GM18873 (cell line): ENCODE data around the gene BRINP2.

Experiments used
- ATAC-seq: cut with Tn5 transposase; IDR thresholded peaks from one replicate; pipeline ENCODE4 v1.9.1; 2021; ENCODE audit warnings: mild to moderate bottlenecking, moderate library complexity, moderate number of reproducible peaks; ENCODE audit not compliant: unreplicated experiment, low FRiP score

The BRINP2 gene

DNA sequence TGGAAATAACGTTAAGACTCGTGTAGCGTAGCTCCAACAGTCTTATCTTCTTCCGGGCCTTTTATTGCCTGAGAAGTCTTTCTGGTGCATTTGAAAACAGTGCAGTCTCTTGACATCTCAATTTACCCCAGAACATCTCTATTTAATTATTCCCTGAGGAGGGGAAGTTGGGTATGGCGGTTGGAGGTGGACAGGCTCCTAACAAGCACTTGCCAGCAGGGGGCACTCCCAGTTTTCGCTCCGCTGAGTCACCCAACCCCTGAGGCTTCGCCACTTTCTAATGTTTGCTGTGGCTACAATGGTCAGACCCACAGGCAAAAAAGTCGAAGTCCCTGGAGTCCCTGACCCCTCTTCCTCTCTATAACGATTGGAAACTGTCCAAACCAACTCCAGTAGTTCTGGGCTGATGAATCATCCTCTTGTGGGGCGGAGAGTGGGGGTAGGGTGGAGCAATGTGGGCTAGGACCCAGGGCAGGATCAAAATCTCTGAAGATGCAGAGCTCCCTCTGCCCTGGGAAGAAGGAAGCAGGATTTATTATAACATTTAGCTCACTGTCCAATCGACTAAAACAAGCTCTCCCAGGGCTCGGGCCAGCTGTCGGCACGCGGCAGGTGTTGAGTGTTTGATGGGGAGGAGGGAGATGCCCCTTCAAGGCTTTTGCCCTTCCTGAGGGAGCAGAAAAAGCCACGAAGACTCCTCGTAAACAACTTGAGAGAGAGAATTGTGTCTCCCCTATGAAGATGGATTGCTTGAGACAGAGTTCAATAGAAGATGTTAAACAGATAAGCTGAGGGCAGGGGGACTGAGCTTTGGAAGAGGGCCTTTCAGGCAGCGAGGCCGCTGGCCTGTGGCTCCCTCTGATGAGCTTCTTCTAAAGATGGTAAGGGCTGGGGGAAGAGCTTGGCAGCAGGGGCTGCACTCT is 85.7 kb downstream of the BRINP2 start:
- no peak for ATAC-seq

GRCh38 chr1:177257128-177257527 is 86.4 kb downstream of the BRINP2 start:
- no peak for ATAC-seq

- no peak for ATAC-seq
Measured at GRCh38 chr1:177257576-177257975, 86.8 kb downstream of the BRINP2 start.

GRCh38 chr1:177270863-177271262 is 100.1 kb downstream of the BRINP2 start:
- no peak for ATAC-seq

DNA sequence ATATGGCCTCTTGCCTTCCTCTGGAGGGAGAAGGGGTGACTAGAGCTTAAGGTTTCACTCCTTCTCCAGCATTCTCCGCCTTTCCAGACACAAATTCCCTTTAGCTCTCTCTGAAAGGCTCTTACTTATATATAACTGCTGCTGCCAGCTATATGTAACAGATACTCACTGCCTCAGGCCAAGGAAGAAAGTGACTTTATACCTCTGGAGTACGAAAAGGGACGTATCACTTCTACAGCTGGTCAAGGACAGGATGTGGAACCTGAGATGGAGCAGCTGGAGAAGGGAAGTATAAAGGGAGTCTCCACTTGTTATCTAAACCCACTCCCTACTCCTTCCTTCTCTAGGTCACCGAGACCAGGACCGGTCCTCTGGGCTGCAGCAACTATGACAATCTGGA is 102.4 kb downstream of the BRINP2 start:
- no peak for ATAC-seq

DNA sequence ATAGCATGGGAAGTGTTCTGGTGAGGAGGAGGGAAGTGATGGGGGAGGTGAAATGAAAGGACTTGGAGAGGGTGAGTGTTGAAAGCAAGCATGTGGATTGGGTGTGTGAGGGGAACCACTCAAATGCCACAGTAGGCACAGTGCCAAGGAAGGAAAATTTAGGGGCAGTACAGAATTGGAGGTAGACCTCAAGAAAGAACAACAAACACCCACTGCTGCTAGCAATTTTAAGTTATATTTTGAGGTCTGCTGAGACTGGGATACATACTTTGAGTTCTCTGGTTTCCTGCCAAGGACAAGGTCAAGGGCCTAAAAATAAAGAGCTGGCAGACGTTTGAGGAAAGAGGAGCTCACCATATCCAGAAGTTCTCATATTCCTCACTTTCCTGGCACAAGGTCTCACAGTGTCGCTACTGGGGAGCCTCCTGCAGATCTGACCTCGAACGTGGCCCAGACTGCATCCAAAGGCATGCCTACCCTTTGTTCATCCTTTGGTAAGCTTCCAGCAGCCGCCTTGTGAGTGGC is 104.0 kb downstream of the BRINP2 start:
- ATAC-seq: no peak

GRCh38 chr1:177275736-177276135 is 105.0 kb downstream of the BRINP2 start:
- ATAC-seq: no peak

GRCh38 chr1:177278626-177279390 is 108.0 kb downstream of the BRINP2 start:
- ATAC-seq: no peak

DNA sequence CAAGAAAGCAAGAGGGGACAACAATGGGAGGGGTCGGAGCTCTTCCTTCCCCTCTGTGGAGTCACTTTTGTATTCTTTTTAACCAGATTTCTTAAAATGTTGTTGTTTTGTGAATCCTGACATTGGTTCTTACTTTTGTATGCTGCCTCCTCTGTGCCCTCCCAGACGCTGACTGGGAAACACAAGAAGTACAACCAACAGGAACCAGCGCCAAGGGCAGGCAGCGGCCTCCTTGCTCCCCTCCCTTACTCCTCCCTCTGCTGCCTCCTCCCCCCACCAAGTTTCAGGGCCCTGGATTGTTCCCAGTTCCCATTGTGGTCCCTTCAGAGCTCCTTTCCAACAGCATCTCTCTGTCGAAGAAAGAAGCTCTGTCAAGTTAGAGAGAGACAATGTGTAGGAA is 111.1 kb downstream of the BRINP2 start:
- ATAC-seq: no peak

DNA sequence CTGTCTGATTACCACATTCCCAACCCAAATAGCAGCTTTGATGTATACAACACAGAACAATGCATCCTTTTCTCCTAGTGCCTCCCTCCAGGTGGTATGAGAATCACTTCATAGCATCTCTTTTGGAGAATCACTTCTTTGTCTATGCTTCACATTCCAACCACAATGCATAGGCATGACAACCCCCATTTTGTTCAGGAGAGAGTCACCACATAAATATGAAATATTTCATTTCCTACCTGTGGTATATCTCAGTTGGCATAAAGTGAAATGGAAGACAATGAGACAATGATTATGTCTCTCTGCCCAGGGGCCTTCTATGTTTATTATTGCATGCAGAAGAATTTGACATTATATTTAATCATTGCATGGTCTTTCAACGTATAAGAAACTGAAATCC is 112.2 kb downstream of the BRINP2 start:
- ATAC-seq: no peak

GRCh38 chr1:177283380-177283779 is 112.6 kb downstream of the BRINP2 start:
- no peak for ATAC-seq

DNA sequence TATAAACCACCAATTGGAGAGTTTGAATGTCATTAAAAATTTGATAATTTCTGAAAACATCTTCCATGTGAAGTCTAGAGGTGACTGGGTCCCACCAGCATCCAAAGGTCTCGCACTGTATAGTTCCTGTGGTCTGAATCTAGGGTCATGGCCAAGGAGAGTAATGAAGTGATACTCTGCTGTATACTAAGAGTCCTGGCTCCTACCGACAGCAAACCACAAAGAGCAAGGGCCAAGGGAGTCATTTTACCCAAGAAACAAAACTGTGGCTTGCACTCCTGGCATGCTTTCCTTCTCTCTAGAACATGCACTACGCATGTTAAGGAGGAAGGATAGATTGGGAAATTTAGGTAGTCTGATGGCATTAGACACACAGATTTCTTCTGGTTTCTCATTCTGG is 115.6 kb downstream of the BRINP2 start:
- no peak for ATAC-seq

- no peak for ATAC-seq
Measured at GRCh38 chr1:177287270-177287669, 116.5 kb downstream of the BRINP2 start.

- no peak for ATAC-seq
Measured at GRCh38 chr1:177287994-177288393, 117.2 kb downstream of the BRINP2 start.

GRCh38 chr1:177289532-177289931 is 118.8 kb downstream of the BRINP2 start:
- no peak for ATAC-seq

GRCh38 chr1:177300431-177300830 is 129.7 kb downstream of the BRINP2 start:
- ATAC-seq: no peak

- no peak for ATAC-seq
Measured at GRCh38 chr1:177301425-177302124, 130.8 kb downstream of the BRINP2 start.

- ATAC-seq: no peak
Measured at GRCh38 chr1:177302357-177303044, 131.7 kb downstream of the BRINP2 start.

DNA sequence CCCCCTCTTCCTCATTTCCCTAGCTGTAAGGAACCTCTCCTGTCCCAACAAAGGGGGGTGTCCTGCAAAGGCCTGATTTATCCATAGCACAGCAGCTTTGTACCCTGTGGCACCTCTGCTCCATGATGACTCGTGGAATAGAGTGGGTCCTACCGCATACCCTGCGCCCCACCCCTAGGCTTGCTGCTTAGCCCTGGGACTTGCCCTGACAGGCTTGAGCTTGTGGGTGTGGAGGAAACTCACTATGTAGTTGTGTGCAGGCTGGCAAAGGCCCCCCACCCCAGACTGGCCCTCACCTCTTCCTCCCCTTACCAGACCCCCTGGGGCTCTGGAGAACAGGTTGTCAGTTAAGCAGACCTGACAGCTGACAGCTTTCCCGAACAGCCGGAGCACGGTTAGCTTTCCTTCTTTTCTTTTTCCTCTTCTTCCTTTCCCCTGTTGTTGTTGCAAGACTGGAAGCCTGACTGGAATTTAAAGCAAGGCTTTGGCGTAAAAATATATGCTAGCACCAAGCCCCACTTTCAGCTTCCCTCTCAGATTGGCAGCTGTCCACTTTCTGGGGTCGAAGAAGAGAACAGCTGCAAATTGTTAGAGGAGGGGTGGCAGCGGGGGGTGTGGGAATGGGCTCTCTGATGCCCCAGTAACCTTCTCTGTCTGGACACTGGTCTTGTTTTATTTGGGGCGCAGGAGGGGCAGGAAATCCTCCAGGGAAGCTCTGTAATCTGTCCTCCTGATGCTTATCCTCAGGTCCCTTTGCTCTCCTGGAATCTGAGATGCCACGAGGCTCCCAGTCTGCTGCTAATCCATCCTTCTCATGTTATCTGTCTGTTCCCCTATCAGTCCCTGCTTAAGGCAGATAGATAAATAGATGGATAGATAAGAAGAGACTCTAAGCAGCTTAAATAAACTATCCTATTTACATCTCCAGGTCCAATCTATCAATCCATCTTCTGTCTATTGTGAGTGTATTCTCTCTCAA is 134.6 kb downstream of the BRINP2 start:
- ATAC-seq: no peak
